ENCODE data around the gene RHOBTB1.

DNA sequence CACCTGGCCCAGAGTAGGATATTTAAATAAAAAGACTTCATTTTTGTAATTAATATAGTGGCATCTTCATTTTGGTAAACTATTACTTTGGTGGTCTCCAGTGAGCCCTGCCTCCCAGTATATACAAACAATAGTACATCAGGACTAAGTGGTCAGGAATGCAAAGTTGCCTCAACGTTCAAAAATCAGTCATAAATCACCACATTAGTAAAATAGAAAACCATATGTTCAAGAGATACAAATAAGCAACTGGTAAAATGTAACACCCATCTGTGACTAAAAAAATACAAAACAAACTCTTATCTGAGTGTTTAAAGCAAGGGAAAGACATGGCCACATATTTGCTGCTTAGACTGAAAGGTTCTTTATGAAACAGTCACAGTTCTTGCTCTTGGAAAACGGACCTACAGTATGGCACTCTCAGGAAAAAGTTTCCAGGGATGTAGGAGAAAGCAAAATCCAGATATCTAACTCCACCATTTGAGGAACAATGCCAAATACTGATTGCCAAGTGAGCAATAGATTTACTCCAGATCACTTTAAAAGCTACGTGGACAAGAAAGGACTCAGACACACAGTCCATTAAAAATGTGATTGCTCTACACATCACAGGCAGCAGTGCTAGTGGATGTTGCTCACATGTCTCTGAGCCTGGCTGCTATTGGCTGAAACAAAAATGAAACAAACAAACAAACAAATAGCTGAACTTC lies 15.1 kb upstream of the RHOBTB1 start:
- TF ChIP-seq, protein P1, sequence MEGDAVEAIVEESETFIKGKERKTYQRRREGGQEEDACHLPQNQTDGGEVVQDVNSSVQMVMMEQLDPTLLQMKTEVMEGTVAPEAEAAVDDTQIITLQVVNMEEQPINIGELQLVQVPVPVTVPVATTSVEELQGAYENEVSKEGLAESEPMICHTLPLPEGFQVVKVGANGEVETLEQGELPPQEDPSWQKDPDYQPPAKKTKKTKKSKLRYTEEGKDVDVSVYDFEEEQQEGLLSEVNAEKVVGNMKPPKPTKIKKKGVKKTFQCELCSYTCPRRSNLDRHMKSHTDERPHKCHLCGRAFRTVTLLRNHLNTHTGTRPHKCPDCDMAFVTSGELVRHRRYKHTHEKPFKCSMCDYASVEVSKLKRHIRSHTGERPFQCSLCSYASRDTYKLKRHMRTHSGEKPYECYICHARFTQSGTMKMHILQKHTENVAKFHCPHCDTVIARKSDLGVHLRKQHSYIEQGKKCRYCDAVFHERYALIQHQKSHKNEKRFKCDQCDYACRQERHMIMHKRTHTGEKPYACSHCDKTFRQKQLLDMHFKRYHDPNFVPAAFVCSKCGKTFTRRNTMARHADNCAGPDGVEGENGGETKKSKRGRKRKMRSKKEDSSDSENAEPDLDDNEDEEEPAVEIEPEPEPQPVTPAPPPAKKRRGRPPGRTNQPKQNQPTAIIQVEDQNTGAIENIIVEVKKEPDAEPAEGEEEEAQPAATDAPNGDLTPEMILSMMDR (IDR thresholded peaks at IDR 0.05; ENCODE audit: borderline replicate concordance, extremely low read depth, low read length, poor library complexity, severe bottlenecking) = no peak
- TF ChIP-seq EZH2 (IDR thresholded peaks at IDR 0.05; ENCODE audit: borderline replicate concordance, low read depth, low read length, severe bottlenecking) = no peak

All from DND-41 (cell line).